OCI-LY3 (cell line): ENCODE measurements around the gene HIGD1C.
"Not testable (repeated sequence)": the region's sequence is repeated elsewhere in the genome, so short reads cannot be mapped to it uniquely, and the experiment has no call there.

ENCODE experiments used
- H2AFZ ChIP-seq: fragments of 200-600, 300-600 bp; shearing (Covaris generic); 2 replicates; pipeline ENCODE4 v1.6.0; 2014; ENCODE audit warnings: antibody characterized with exemption, low read depth, low read length
- H3K27ac ChIP-seq: fragments of 200-600, 300-600 bp; sonication (generic); 2 replicates; pipeline ENCODE4 v1.5.1; 2014; ENCODE audit warnings: mild to moderate bottlenecking, low read length, moderate library complexity, mixed read lengths
- H3K27me3 ChIP-seq: fragments of 200-600, 300-600 bp; sonication (generic); 2 replicates; pipeline ENCODE4 v1.6.1; 2014; ENCODE audit warnings: low read depth, low read length, mixed read lengths
- H3K36me3 ChIP-seq: fragments of 200-600, 300-600 bp; sonication (generic); replicated peaks from 2 replicates; pipeline ENCODE3; 2014; ENCODE audit warnings: low read depth, low read length, mixed read lengths
- H3K4me1 ChIP-seq: fragments of 300-600, 200-600 bp; sonication (generic); 2 replicates; pipeline ENCODE4 v1.6.1; 2014; ENCODE audit warnings: low read length, mixed read lengths
- H3K4me2 ChIP-seq: fragments of 200-600, 300-600 bp; sonication (generic); 2 replicates; pipeline ENCODE4 v1.6.1; 2014; ENCODE audit warnings: low read length, mixed read lengths
- H3K4me3 ChIP-seq: fragments of 300-600, 200-600 bp; sonication (generic); 2 replicates; pipeline ENCODE4 v1.5.1; 2014; ENCODE audit warnings: antibody characterized with exemption, mild to moderate bottlenecking, low read length, moderate library complexity
- H3K79me2 ChIP-seq: fragments of 300-600, 200-600 bp; shearing (Covaris generic); 2 replicates; pipeline ENCODE4 v1.6.1; 2014; ENCODE audit warnings: mild to moderate bottlenecking, low read length, mixed read lengths
- H3K9ac ChIP-seq: fragments of 300-600, 200-600 bp; shearing (Covaris generic); 2 replicates; pipeline ENCODE4 v1.6.0; 2014; ENCODE audit warnings: mild to moderate bottlenecking, low read length, moderate library complexity
- H3K9me3 ChIP-seq: fragments of 200-600, 300-600 bp; shearing (Covaris generic); 2 replicates; pipeline ENCODE4 v1.6.1; 2014; ENCODE audit warnings: low read length, mixed read lengths; ENCODE audit not compliant: insufficient read depth
- H4K20me1 ChIP-seq: fragments of 200-600, 300-600 bp; sonication (generic); 2 replicates; pipeline ENCODE4 v1.6.1; 2016; ENCODE audit warnings: low read length, mixed read lengths; ENCODE audit not compliant: insufficient read depth
- CTCF ChIP-seq: fragments of 200-600, 300-600 bp; sonication (generic); IDR thresholded peaks from 2 replicates; pipeline ENCODE4 v1.5.1; 2014; ENCODE audit warnings: antibody characterized with exemption, low read length, low read depth
- EZH2phosphoT487 ChIP-seq: fragments of 200-600 bp; shearing (Covaris generic); IDR thresholded peaks from 2 replicates; pipeline ENCODE4 v1.6.1; 2018; ENCODE audit warnings: antibody characterized with exemption, mixed run types, low read depth

HIGD1C gene

GRCh38 chr12:50951112-50951511, 1.2 kb upstream of the HIGD1C start:
- Histone ChIP-seq H3K79me2 (no peaks in the 10 kb centered on the region), H3K27me3 (no peaks in the 10 kb centered on the region), H3K4me3 (no peak overlapping the region), H3K36me3 (no peaks in the 10 kb centered on the region), H3K9me3 (no peaks in the 10 kb centered on the region), H2AFZ (no peak overlapping the region), H3K9ac (no peak overlapping the region), H3K4me1 (no peaks in the 10 kb centered on the region), H4K20me1 (no peaks in the 10 kb centered on the region), H3K27ac (no peak overlapping the region), H3K4me2 (no peak overlapping the region)
- no peak for TF ChIP-seq EZH2phosphoT487

GRCh38 chr12:50953047-50953446, 703 bp downstream of the HIGD1C start:
- Histone ChIP-seq H3K27ac (no peak overlapping the region), H3K9me3 (no peaks in the 10 kb centered on the region), H2AFZ (no peak overlapping the region), H3K27me3 (no peaks in the 10 kb centered on the region), H3K4me1 (no peaks in the 10 kb centered on the region), H3K36me3 (no peaks in the 10 kb centered on the region), H4K20me1 (no peaks in the 10 kb centered on the region), H3K79me2 (no peaks in the 10 kb centered on the region), H3K4me2 (no peak overlapping the region), H3K4me3 (no peak overlapping the region), H3K9ac (no peak overlapping the region)
- no peak for TF ChIP-seq CTCF
- no peak for TF ChIP-seq EZH2phosphoT487

DNA sequence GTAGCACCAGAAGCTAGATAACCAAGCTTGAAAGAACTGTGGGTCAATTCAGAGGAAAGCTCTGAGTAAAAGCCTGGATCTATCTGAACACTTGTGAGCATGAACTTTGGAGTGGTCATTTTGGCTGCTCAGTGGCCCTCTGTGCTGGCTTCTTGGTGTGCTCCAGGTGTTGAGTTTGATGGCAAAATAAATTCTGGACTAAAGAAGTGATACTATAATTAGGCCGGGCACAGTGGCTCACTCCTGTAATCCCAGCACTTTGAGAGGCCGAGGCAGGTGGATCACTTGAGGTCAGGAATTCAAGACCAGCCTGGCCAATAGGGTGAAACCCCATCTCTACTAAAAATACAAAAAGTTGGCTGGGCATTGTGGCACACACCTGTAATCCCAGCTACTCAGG, 2.4 kb downstream of the HIGD1C start:
- H3K79me2 ChIP-seq, H4K20me1 ChIP-seq, H3K9ac ChIP-seq, H3K4me3 ChIP-seq, H3K36me3 ChIP-seq, H3K9me3 ChIP-seq, H3K27me3 ChIP-seq, H2AFZ ChIP-seq, H3K4me1 ChIP-seq, H3K4me2 ChIP-seq, H3K27ac ChIP-seq: not testable (repeated sequence)

DNA sequence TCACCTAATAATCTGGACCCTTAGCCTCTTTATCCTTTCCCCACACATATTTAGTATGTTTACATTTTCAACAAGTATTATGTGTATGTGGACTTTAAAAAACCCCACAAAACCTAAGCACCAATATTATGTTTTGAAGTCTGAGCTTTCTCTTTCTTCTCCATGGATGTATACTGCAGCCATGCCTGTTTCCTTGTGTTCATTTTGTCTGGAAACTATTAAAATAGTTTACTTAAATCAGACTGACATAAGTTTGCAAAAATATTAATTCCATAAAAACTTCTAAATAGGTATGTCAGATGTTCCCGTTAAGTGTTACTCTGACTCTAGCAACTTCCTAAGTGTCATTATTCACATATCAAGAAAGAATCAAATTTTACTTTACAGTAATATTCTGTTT, 2.9 kb downstream of the HIGD1C start:
- no peak overlapping the region for H3K27ac ChIP-seq
- TF ChIP-seq CTCF (no peak), EZH2phosphoT487 (no peak)

GRCh38 chr12:50955697-50956096, 3.4 kb downstream of the HIGD1C start:
- no peaks in the 10 kb centered on the region for H4K20me1 ChIP-seq
- H3K79me2 ChIP-seq: no peaks in the 10 kb centered on the region
- H3K9ac ChIP-seq: no peak overlapping the region
- no peak overlapping the region for H3K4me3 ChIP-seq
- H3K36me3 ChIP-seq: no peaks in the 10 kb centered on the region
- no peaks in the 10 kb centered on the region for H3K4me1 ChIP-seq
- H3K27ac ChIP-seq: no peak overlapping the region
- no peak overlapping the region for H3K4me2 ChIP-seq
- H3K27me3 ChIP-seq: no peaks in the 10 kb centered on the region
- no peak overlapping the region for H2AFZ ChIP-seq
- no peaks in the 10 kb centered on the region for H3K9me3 ChIP-seq
- TF ChIP-seq EZH2phosphoT487 (no peak), CTCF (no peak)

More for the DNA sequence above, 2.9 kb downstream of the HIGD1C start:
- Histone ChIP-seq H3K9me3 (no peaks in the 10 kb centered on the region), H3K4me1 (no peaks in the 10 kb centered on the region), H2AFZ (no peak overlapping the region), H3K27me3 (no peaks in the 10 kb centered on the region), H3K36me3 (no peaks in the 10 kb centered on the region), H3K4me3 (no peak overlapping the region), H4K20me1 (no peaks in the 10 kb centered on the region), H3K9ac (no peak overlapping the region), H3K4me2 (no peak overlapping the region), H3K79me2 (no peaks in the 10 kb centered on the region)
